ENCODE data around the gene ACAA2.

GRCh38 chr18:49838381-49838780 lies 25.0 kb upstream of the ACAA2 start:
- no peak for TF ChIP-seq CTCF (IDR thresholded peaks at IDR 0.05 in 2 of 3, conservative IDR thresholded peaks at IDR 0.05 in 1 of 3; ENCODE audit: borderline replicate concordance in 1 of 3, insufficient read depth in 1 of 3, low read depth in 2 of 3, low read length in 2 of 3)
- no peak for TF ChIP-seq POLR2AphosphoS5 (IDR thresholded peaks at IDR 0.05; ENCODE audit: low read depth, low read length)
- no peak for TF ChIP-seq POLR2A (IDR thresholded peaks at IDR 0.05; ENCODE audit: borderline replicate concordance, extremely low read depth, insufficient read depth, insufficient read length)
- no peak for TF ChIP-seq RAD21 (IDR thresholded peaks at IDR 0.05; ENCODE audit: low read depth)
- no peak for TF ChIP-seq JUND (IDR thresholded peaks at IDR 0.05)
- no peak for TF ChIP-seq REST (IDR thresholded peaks at IDR 0.05; ENCODE audit: low read depth)
- no peak for TF ChIP-seq TCF7L2 (IDR thresholded peaks at IDR 0.05; ENCODE audit: borderline replicate concordance, extremely low read depth, insufficient read depth, insufficient read length)
- no peak for TF ChIP-seq ATF3 (IDR thresholded peaks at IDR 0.05)
- no peak for TF ChIP-seq FOSL1 (IDR thresholded peaks at IDR 0.05; ENCODE audit: low read depth)
- TF ChIP-seq SRF (IDR thresholded peaks at IDR 0.05; ENCODE audit: low read depth), result no peak
- TF ChIP-seq SIN3A (IDR thresholded peaks at IDR 0.05; ENCODE audit: low read depth), result no peak
- no peak for TF ChIP-seq YY1 (IDR thresholded peaks at IDR 0.05; ENCODE audit: extremely low read depth, insufficient replicate concordance, low read depth, low read length)
- TF ChIP-seq EZH2 (IDR thresholded peaks at IDR 0.05), result no peak
- no peak for TF ChIP-seq EGR1 (IDR thresholded peaks at IDR 0.05; ENCODE audit: low read depth)
